ENCODE data around the gene KIAA1755. TPM values are rescaled to one million over a fixed set of nuclear protein-coding genes. Genes with fewer than 3 reads are reported as not detected.

The KIAA1755 gene
- total RNA-seq, 1 donor from 2014 or later: 17.8 TPM

GRCh38 chr20:38245753-38246152 lies 14.8 kb downstream of the KIAA1755 start:
- no peak overlapping the region for H3K27ac Mint-ChIP-seq (ENCODE audit: unreplicated experiment)
- peak; percentile 66 for DNase-seq (ENCODE audit: low spot score)
- peaks cover 26% of the 10 kb centered on the region for H3K36me3 Mint-ChIP-seq (ENCODE audit: low read depth)
- H3K4me3 Mint-ChIP-seq (ENCODE audit: unreplicated experiment): no peak overlapping the region
- peaks cover 5% of the 10 kb centered on the region for H3K9me3 Mint-ChIP-seq (ENCODE audit: low read depth)
- no peak for TF ChIP-seq CTCF (IDR thresholded peaks at IDR 0.05)
- H3K27me3 Mint-ChIP-seq (ENCODE audit: low read depth): no peaks in the 10 kb centered on the region
- peaks cover 21% of the 10 kb centered on the region for H3K4me1 Mint-ChIP-seq (ENCODE audit: low read depth)

- peak; percentile 5 for DNase-seq (ENCODE audit: low spot score)
- H3K27me3 Mint-ChIP-seq (ENCODE audit: low read depth): no peaks in the 10 kb centered on the region
- H3K4me3 Mint-ChIP-seq (ENCODE audit: unreplicated experiment): no peak overlapping the region
- peaks cover 26% of the 10 kb centered on the region for H3K36me3 Mint-ChIP-seq (ENCODE audit: low read depth)
- TF ChIP-seq CTCF (IDR thresholded peaks at IDR 0.05): no peak
- peaks cover 5% of the 10 kb centered on the region for H3K9me3 Mint-ChIP-seq (ENCODE audit: low read depth)
- peaks cover 18% of the 10 kb centered on the region for H3K4me1 Mint-ChIP-seq (ENCODE audit: low read depth)
- no peak overlapping the region for H3K27ac Mint-ChIP-seq (ENCODE audit: unreplicated experiment)
These were observed 16.9 kb downstream of the KIAA1755 start for GRCh38 chr20:38243709-38244020.

GRCh38 chr20:38242848-38243708 lies 17.5 kb downstream of the KIAA1755 start:
- Mint-ChIP-seq H3K36me3 (ENCODE audit: low read depth) (peaks cover 28% of the 10 kb centered on the region), H3K4me1 (ENCODE audit: low read depth) (peaks cover 18% of the 10 kb centered on the region), H3K27me3 (ENCODE audit: low read depth) (no peaks in the 10 kb centered on the region), H3K4me3 (ENCODE audit: unreplicated experiment) (no peak overlapping the region), H3K27ac (ENCODE audit: unreplicated experiment) (no peak overlapping the region), H3K9me3 (ENCODE audit: low read depth) (peaks cover 5% of the 10 kb centered on the region)
- peak; percentile 5 for DNase-seq (ENCODE audit: low spot score)
- TF ChIP-seq CTCF (IDR thresholded peaks at IDR 0.05): peak; percentile 74

- Mint-ChIP-seq H3K27me3 (ENCODE audit: low read depth) (no peaks in the 10 kb centered on the region), H3K4me1 (ENCODE audit: low read depth) (peaks cover 5% of the 10 kb centered on the region), H3K36me3 (ENCODE audit: low read depth) (peaks cover 31% of the 10 kb centered on the region), H3K9me3 (ENCODE audit: low read depth) (peaks cover 5% of the 10 kb centered on the region), H3K4me3 (ENCODE audit: unreplicated experiment) (no peak overlapping the region), H3K27ac (ENCODE audit: unreplicated experiment) (no peak overlapping the region)
- no peak for TF ChIP-seq CTCF (IDR thresholded peaks at IDR 0.05)
- peak; percentile 66 for DNase-seq (ENCODE audit: low spot score)
These were observed 19.3 kb downstream of the KIAA1755 start for GRCh38 chr20:38241201-38241600.

GRCh38 chr20:38239441-38239840 lies 21.1 kb downstream of the KIAA1755 start:
- no peaks in the 10 kb centered on the region for H3K4me1 Mint-ChIP-seq (ENCODE audit: low read depth)
- no peaks in the 10 kb centered on the region for H3K27me3 Mint-ChIP-seq (ENCODE audit: low read depth)
- no peak for DNase-seq (ENCODE audit: low spot score)
- H3K27ac Mint-ChIP-seq (ENCODE audit: unreplicated experiment): no peak overlapping the region
- H3K9me3 Mint-ChIP-seq (ENCODE audit: low read depth): peaks cover 5% of the 10 kb centered on the region
- no peak overlapping the region for H3K4me3 Mint-ChIP-seq (ENCODE audit: unreplicated experiment)
- H3K36me3 Mint-ChIP-seq (ENCODE audit: low read depth): peaks cover 24% of the 10 kb centered on the region
- no peak for TF ChIP-seq CTCF (IDR thresholded peaks at IDR 0.05)

Measured in chondrocyte (in vitro differentiated cells).